ENCODE results near the gene MAP1B.

Gene MAP1B

DNA sequence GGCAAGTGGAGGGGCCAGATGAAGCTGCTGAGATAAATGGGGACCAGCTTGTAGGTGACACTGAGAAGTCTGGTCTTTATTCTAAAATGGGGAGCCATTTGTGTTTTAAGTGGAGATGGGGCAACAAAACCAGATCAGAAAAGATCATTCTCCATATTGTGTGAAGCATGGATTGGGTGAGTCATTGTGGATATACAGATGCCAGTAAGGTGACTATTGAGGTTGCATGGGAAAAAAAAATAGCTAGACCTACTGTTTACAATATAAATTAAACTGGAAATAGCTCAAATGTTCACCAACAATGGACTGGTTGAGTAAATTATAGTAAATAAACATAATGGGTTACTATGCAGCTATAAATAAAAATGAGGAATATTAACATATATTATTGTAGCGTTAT is 5.4 kb upstream of the MAP1B start:
- DNase-seq, result peak; percentile 22

DNA sequence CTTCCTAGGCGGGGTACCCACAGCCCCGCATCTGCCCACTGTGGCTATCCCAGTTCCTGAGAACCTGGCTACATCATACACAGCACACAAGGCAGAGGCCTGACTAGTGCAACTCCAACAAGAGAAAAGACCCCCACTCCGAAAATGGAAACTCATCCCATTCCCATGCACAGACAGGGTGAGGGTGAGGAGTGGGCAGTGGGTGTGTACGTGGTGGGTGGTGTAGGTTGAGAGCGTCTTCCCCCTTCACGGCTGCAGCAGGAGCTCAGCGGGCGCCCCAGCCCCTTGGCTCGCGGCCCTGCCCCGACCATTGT is 501 bp upstream of the MAP1B start:
- DNase-seq, result no peak

DNA sequence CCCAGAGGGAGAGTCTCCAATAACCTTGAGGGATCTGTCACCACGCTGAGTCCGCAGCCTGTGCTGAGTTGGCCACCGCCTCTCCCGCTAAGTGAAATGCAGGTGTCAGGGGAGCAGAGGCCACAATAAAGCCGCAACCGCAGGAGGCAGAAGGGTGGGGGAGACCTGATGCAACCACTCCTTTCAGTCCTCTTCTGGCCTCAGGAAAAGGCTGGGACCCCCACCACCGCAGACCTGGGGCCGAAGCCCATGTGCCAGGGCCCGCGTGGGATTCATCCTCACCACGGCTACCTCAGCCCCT is 576 bp downstream of the MAP1B start:
- DNase-seq, result peak; percentile 83

DNA sequence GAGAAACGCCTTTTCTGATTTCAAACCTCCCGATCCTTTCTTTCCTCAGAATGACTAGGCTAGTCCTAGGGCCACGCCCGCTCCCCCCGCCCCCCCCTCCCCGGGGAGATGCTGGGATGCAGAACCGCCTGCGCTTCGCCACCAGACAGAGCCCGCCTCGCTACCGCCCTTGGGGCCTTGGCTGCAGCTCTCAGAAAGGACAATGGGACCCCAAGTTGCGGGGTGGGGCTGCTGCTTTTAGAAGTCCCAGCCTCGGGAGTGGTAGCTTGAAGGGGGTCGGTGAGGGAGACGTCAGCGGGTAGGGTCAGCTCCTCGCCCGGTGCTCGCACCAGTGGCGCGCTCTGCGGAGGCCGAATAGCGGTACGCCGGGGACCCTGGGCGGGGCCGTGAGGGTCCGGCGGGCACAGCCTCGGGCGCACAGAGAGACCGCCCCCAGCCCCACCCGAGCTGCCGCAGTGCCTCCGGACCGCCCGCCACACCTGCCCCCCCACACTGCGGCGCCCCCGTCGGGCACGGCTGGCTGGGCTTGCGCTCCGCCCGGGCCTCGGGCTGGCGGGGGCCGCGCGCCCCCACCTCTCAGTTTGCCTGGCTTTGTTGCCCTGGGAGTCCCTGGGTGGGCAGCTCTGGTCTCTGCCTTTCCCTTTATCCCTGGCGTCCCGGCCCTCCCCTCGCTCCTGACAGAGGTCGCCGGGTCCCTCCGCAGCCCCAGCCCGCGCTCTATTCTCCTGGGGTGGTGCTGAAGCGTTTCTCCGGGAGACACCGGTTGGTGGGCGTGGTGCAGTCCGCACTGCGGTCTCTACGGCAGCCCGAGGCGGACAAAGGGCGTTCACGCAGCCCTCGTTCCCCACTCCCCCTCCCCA is 1.2 kb downstream of the MAP1B start:
- DNase-seq, result peak; percentile 86

DNA sequence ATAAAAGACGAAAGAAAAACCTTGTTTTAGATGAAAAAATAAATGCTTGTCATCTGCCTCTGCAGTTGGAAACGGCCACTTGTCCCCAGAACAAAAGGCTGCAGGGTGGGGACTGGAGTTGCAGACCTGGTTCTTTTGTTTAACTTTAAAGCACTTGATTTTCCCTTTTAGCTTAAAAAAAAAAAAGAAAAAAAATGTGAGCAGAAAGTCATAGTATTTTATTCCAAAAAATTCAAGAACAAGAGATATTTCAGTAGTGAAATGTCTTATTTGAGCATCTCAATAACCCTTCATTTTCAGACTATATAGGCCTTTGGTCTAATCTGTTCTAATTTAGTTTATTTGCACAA is 1.8 kb downstream of the MAP1B start:
- no peak for DNase-seq

DNA sequence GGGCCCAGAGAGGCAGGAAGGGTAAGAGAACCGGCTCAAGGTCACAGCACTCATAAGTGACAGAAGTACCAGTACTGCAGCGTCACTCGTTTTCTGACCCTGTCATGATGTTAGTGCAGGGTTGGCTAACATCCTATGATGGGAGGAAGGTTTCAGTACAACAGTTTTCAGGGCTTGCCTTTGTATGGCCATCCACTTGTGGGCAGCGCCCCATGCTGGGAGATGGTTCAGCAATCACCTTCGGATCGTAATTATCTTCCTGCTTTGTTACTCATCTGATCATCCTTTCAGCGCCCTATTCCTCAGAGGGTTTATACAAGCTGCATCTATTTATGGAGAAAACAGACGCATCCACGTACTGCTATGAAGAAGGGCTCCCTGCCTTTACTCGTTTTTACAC is 2.4 kb downstream of the MAP1B start:
- peak; percentile 14 for DNase-seq

DNA sequence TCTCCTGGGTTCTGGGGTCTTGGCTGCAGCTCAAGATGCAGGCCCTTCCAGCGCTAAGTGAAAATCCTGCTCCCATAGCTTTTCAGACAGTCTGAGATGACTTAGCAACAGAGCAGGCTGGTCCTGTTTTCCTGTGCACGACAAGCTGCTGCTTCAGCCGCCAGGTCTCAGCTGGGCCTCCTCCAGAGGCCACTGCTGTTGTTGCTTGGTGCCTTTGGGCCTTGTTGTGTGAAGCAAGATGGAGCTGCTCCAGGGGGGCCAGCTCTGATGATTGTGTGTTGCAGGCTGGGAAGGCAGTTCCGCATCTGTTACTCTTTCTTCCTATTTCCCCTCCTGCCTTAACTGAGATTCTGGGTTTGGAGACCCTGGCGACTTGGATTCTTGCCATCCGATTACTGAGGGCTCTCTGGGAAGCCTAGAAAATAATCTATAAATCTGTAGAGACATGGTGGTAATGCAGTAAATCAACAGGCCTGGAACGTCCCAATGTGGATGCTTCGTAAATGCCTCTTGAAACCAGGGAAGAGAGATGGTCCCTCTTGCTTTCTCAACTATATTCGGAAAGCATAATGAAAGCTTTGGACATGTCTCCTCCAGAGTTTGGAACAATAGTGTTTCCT is 3.2 kb downstream of the MAP1B start:
- no peak for DNase-seq

DNA sequence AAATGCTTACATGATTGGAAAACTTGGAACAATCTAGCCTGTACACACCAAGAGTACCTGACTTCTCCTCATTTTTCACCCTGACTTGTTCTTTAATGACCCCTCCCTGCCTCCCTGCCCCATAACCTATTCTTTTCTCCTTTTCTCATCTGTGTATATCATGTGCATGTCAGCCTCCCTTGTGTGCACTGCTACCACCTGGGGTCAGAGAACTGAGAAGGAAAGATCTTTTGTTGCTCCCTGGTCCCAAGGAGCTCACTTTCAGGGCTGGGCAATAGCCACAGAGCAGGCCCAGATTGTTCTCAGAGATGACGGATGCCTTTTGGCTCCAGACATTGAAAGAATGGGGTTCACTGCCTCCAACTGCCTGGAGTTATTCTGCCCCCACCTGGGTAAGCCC is 5.1 kb downstream of the MAP1B start:
- DNase-seq, result no peak

DNA sequence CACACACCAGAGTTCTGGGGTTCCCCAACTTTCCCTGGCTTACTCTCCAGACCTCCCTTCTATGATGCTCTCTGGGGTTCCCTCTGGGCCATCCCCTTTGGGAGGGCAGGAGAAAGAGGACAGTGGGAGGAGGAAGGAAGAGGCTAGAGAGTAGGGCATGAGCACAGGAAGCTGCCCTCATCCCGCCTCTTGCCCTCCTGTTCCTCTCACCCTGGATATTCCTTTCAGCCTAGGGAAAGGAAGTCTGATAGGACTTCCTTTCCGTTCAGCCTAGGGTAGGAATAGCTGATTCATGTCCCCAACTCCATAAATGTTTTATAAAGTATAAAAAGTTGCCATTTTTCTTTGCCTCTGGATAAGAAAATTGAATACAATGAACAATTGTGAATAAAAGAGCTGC is 7.4 kb downstream of the MAP1B start:
- DNase-seq, result no peak

DNA sequence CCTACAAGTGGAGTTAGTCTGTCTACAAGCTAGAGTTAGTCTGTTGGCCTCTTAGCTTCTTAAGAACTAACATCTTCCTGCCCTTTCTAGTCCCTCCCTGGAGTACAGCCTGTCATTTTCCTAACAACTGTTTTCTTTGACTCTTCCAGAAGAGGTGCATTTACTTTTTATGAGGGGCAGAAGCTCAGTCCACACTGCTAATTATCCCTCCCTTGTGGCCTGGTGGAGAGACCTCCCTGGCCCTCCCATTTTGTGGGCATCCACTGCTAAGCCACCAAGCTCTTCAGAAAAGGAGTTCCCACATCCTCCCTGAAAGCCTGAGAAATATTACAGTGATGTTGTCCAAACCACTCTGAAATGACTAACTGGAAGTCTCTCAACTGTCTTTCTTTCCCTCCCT is 8.0 kb downstream of the MAP1B start:
- DNase-seq, result no peak

DNA sequence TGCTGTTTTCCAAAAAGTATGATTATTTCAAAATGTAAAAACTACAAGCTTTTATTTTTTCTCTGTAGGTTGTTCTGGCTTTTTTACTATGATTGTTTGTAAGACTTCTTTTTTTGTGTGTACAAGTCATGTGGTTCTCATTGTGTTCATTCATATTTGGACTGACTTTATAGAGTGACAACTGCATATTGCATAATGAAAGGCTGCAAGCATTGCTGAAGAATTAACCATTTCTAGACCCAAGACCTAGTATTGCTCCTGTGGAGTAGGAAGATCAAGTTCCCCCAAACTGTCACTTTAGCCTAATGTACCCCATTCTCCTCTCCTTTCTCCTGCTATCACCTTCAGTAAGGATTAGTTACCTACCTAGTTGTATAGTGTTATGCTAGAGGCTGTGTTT is 10.0 kb downstream of the MAP1B start:
- no peak for DNase-seq

DNA sequence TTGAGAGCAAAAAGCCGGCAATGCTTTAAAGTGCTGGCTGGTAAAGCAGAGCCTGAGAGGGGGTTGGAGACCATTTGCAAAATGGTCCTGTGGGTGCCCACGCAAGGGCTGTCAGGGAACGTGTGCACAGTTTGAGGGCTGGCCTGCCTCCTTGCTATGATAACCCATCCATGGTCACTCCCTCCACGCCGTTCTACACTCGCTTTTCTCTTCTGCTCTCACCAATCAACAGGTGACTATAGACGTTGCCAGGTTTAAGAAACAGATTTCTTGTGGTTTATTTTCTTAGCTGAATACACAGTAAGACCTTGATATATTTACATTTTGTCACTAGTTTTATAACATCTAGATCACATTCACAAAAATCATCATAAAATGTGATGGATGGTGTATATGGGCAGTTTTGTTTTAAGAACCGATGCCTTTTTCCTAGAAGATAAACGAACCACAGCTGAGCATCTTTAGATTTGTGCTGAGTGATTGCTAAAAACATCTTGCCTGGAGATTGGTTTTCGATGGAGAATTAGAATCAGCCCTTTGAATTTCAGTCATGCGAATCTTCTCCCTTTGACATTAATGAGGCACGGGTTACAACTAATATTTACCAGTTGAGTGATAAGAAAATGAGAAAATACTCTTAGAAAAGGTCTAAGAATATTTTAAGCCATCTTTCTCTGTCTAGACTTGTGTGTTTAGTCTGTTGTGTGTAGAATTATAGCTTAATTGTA is 13.9 kb downstream of the MAP1B start:
- peak; percentile 30 for DNase-seq

DNA sequence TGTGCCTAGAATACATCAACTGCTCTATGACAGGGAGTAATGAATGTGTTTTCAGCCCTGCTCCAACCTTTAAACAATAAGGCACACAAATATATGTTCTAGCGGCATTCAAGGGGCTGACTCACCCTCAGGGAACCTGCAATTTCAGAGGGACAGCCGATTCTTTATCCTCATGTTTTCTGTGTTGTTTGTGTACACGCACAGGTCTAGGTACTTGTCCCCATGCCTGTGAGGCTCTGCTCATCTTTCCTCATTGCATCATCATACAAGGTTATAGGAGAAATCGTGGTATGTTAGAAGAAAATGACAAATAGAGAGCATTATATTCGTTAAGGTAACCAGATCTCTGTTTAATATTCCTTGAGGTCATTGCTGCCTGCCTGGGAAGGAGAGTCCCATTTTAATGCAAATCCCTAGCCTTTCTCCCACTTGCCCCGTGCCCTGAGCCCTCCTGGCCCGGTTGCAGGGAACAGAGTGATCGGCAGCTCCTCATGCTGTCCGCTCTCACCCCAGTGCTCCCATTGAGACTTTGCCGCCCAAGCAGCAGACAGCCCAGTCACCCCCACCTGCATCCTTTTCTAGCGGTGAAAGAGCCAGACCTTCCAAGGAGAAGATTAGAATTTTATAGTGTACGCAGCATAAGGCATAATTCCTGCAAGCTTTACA is 14.6 kb downstream of the MAP1B start:
- DNase-seq, result peak; percentile 65

DNA sequence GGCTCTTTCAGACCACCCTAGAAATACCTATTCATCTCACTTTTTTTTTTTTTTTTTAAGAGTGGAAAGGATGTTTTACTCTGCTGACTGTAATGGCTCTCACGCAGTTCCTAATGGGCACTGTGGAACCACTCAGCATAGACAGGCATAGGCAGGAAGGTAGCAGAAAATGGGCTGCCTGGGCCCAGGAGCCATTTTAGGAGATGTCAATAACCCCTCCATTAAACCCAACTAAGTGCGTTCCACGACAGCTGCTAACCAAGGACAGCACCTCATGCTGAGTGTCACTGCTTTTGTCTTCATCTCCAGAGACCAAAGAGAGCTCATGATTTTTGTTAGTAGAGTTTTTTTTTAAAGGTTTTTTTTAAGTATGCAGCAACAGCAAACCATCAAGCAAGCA is 15.3 kb downstream of the MAP1B start:
- DNase-seq, result no peak

DNA sequence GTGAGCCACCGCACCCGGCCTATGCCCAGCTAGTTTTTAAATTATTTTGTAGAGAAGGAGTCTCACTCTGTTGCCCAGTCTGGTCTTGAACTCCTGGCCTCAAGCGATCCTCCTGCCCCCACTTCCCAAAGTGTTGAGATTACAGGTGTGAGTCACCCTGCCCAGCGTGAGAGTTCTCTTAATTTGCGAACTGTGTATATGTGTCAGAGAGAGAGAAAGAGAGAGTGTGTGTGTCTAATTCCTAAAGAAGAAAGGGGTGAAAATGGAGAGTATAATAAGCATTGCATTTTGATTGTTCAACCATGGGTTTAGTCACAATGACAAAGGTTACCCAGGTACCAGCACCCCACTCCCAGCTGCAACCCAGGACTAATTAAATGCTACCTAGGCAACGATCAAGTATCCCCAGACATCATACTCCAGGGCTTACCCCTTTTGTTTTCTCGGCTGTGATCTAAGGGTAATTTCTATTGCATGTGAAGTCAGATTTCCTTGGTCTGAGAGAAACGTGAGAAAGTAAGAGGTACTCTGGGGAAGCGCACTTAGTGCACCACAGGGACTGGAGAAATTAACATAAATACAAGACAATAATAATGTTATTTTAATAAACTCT is 16.6 kb downstream of the MAP1B start:
- no peak for DNase-seq

DNA sequence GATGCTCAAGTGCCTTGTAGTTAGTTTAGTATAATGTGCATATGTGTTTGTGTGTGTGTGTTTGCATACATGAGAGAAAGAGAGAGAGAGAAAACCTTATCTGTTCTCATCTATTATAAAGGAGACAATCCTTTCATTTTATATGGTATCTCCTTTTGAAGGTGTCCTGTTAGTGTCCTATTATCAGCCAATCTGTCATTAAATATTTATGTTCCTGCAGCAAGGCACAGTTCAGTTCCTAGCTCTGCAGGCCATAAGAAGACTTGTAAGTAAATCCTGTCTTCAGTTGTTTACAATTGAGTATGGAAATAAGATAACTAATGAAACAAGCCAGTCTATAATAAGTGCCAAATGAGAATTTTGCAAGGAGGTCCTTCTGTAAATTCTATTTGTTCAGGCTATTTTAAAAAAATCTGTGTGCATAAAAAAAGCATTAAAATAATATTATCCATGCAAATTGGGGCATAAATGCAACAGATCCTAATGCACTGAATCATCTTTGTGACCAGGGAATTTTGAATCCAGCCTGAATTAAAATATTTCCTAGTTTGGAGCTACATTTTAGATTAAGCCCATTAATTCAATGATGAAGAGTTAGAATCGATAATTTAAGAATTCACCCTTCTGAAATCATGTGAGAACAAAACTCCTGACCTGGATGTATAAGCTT is 18.1 kb downstream of the MAP1B start:
- no peak for DNase-seq

DNA sequence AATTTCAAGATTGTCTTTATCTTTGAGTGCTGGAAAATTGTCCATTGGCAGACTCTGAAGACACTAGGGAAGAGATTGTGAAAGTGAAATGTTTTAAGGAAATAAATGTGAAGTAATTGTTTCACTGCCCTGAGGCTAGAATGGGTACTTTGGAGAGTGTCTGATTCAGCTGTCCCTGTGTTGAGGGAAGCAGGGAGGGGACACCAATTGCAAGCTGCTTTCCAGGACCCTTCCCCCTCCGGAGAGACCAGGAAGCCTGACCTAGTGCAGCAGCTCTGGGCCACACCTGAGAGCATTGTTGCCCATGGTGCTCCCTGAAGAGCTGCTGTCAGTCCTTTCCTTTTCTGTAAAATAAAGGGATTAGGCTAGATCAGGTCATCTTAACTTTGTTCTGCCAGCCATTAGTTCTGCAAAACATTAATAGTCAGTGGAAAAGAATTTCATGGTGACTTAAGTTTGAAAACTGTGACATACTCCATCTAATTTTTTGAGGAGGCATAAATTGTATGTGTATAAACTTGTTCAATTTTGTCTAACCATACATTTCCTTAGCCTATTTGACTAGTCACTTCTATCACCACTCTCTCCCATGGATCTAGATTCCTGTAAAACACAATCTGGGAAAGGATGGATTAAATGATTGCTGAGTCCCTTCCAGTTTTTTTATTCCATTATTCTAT is 18.8 kb downstream of the MAP1B start:
- DNase-seq, result no peak

DNA sequence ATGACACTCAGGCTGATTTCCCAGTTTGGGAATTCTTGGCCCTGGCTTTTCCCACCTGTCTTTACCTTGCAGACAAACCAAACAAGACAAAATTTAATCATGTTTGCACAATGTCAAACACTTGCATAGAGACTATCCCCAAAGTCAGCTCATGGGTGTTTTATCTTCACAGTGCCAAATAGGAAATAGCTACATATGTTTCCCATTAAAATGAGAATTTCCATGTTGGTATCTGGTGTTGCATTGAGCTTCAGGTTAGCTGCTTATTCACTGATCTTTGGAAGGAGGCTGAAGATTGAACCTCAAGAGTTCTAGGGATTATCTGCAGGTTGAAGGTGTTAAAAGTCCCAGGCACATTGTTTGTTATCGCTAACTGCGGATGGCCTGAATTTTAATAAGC is 19.5 kb downstream of the MAP1B start:
- DNase-seq, result no peak

DNA sequence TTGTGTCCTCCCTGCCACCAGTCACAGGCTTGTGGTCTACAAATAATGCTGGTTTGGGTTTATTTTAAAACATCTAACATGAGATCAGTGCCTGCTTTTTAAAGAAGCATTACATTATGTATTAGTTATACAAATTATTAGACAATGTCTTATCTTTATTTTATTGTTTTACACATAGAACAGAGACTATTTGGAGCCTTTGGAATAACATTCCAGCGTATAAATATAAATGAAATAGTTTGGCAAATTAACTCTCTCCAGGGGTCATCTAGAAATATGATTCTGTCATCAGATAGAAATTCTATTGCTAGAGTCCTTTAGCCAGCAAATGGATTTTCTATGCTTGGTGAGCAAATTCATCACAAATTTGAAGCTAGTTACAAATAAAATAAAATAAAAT is 22.4 kb downstream of the MAP1B start:
- no peak for DNase-seq

DNA sequence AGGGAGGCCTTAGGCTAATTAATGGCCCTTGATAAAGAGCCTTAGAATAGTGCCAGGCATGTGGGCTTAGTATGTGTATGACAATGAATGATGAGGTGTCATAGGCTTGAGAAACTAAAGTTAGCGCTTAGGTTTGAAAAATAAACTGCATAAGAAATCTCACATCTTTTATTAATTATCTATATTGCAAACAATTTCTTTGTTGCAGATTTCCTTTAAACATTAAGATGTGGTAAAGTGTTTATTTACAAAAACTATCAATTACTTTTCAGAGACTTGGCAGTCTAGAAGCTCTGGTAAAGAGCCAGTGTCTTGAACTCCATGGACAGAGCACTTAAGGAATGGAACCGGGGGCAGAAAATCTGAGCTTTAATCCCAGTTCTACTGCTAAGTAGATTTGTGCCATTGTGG is 23.1 kb downstream of the MAP1B start:
- DNase-seq, result no peak

DNA sequence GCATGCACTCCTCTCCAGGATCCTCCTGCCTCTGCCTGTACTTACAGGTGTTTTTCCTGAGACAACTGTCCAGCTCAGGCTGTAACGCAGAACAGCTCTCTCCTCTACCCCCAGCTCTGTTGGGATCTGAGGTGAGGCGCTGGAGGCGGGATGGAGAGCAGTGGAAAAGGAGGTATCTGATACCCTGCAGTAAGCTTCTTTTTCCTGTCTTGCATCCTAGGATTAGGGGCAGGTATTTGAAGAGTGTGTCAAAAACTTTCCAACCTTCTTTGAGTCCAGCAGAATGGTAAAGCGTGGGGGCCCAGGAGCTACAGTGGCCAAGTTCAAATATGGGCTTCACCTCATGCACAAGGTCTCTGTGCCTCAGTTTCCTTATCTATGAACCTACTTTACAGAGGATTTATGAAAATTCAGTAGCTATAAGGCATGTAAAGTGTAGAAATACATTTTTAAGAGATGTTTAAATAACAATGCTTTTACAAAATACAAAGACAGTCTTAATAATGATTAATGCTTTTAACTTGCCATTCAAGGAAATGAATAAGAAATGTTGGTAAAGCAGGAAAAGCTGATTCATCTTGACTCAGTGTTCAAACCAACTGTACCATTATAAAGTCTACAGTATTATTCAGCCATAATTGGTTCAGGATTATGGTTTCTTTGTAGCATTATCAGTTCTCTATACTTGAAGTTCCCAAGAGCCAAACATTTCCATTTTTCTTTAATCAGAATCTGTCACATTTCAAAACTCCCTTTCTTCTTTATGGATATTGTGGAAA is 26.1 kb downstream of the MAP1B start:
- no peak for DNase-seq
